HEK293 (cell line): ENCODE measurements around the gene ANO8.
A peak's percentile ranks its signal among the peaks of the same experiment; 100 is the strongest.
"Not testable (repeated sequence)": the region's sequence is repeated elsewhere in the genome, so short reads cannot be mapped to it uniquely, and the experiment has no call there.

Experiments used
- CTCF ChIA-PET: fragments of 350-600 bp; formaldehyde crosslinking; extraction: SDS; loops from one replicate; lab custom pipeline; 2021; ENCODE audit warnings: antibody characterized with exemption; lab: Yijun Ruan, JAX
- POLR2A ChIA-PET: fragments of 300-600 bp; formaldehyde crosslinking; extraction: SDS; loops from one replicate; lab custom pipeline; 2020; ENCODE audit warnings: antibody characterized with exemption, inconsistent platforms; lab: Yijun Ruan, JAX
- H3K27ac ChIP-seq: fragments of 200-500 bp; sonication (Bioruptor generic); 2 replicates; pipeline ENCODE4 v1.5.1; 2014; ENCODE audit warnings: low read depth, low read length, control low read depth, inconsistent platforms; ENCODE audit errors: extremely low read depth
- H3K36me3 ChIP-seq, 2 experiments: fragments of 200-500 bp in 1 of 2; sonication (Bioruptor generic) in 1 of 2; 1 replicate in 1 of 2; 2 replicates in 1 of 2; pipeline ENCODE4 v1.5.1; 2014 to 2017; ENCODE audit warnings: inconsistent platforms in 2 of 2, low read length in 2 of 2; ENCODE audit not compliant: control insufficient read depth in 2 of 2, insufficient read depth in 1 of 2
- H3K4me1 ChIP-seq: fragments of 200-500 bp; sonication (Bioruptor generic); 2 replicates; pipeline ENCODE4 v1.5.1; 2014; ENCODE audit warnings: mild to moderate bottlenecking, low read length, inconsistent platforms; ENCODE audit not compliant: control insufficient read depth, insufficient read depth
- H3K4me3 ChIP-seq: 2 replicates; pipeline ENCODE4 v1.5.1; 2011; ENCODE audit warnings: low read depth, mild to moderate bottlenecking, control low read depth, low read length, moderate library complexity
- H3K9me3 ChIP-seq: fragments of 200-500 bp; sonication (Bioruptor generic); 2 replicates; pipeline ENCODE4 v1.5.1; 2014; ENCODE audit warnings: low read depth, low read length, inconsistent platforms; ENCODE audit not compliant: control insufficient read depth, insufficient read depth
- GLI4 ChIP-seq: fragments of 450-650 bp; formaldehyde crosslinking; IDR thresholded peaks from 2 replicates; pipeline ENCODE4 v1.5.1; 2016; ENCODE audit warnings: missing biosample characterization, missing genetic modification characterization
- ZNF121 ChIP-seq: fragments of 450-650 bp; formaldehyde crosslinking; IDR thresholded peaks from 2 replicates; pipeline ENCODE4 v1.5.1; 2016; ENCODE audit warnings: missing biosample characterization, missing genetic modification characterization

ANO8 gene

DNA sequence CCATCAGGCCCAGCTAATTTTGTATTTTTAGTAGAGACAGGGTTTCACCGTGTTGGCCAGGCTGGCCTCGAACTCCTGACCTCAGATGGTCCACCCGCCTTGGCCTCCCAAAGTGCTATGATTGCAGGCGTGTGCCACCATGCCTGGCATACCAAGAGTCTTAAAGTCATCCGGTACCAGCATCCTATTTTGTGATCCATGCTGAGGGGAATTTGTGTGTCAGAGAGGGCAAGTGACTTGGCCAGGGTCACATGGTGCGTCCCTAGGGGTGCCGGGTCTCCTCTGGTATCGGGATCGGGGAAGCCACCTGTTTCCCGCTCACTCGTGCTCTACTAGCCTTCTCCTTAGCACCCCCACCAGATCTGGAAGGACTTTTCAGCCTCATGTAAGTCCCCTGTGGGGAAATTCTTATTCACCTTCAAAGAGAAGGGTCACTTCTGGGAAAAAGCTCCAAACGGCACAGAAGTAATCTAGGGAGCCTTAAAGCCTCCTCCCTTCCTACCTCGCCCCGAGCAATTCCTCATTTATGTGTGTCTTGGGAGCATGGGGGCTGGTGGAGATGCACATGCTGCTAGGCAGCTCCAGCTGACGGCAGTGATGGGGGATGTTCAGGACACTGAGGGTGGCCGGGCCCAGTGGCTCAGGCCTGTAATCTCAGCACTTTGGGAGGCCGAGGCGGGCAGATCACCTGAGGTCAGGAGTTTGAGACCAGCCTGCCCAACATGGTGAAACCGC lies 59.0 kb downstream of the ANO8 start (continued):
- TF ChIP-seq GLI4 = no peak

GRCh38 chr19:17274892-17275291 lies 59.8 kb downstream of the ANO8 start:
- H3K27ac ChIP-seq, H3K4me3 ChIP-seq, CTCF ChIA-PET, H3K4me1 ChIP-seq, H3K9me3 ChIP-seq: not testable (repeated sequence)
- peak; percentile 83; the same call in 1 of the 2 replicates for TF ChIP-seq ZNF121 (tag by site-specific recombination)
- POLR2A ChIA-PET = interaction anchor here (2.1 kb wide), 1 partner anchor 8 kb away, joined by 5 read pairs; no protein-coding TSS in a partner anchor
- peaks cover 27 to 70% of the 10 kb centered on the region in 2 experiments for H3K36me3 ChIP-seq
